HG03039 (cell line): ENCODE results near the gene TTC7B.
A peak's percentile ranks its signal among the peaks of the same experiment; 100 is the strongest.

ENCODE experiments used
- ATAC-seq: cut with Tn5 transposase; IDR thresholded peaks from one replicate; pipeline ENCODE4 v1.9.1; 2021; ENCODE audit warnings: mild to moderate bottlenecking, moderate library complexity; ENCODE audit not compliant: unreplicated experiment

Gene TTC7B

GRCh38 chr14:90778571-90779255, 37.5 kb downstream of the TTC7B start:
- no peak for ATAC-seq

GRCh38 chr14:90777830-90778485, 38.3 kb downstream of the TTC7B start:
- ATAC-seq: no peak

- ATAC-seq: no peak
Measured at GRCh38 chr14:90777358-90777757, 38.9 kb downstream of the TTC7B start.

GRCh38 chr14:90775441-90775840, 40.8 kb downstream of the TTC7B start:
- no peak for ATAC-seq

- no peak for ATAC-seq
Measured at GRCh38 chr14:90774316-90774715, 41.9 kb downstream of the TTC7B start.

GRCh38 chr14:90773705-90774104, 42.5 kb downstream of the TTC7B start:
- ATAC-seq: no peak

- ATAC-seq: no peak
Measured at GRCh38 chr14:90773196-90773486, 43.1 kb downstream of the TTC7B start.

- ATAC-seq: no peak
Measured at GRCh38 chr14:90767899-90768298, 48.3 kb downstream of the TTC7B start.

GRCh38 chr14:90760591-90761316, 55.5 kb downstream of the TTC7B start:
- no peak for ATAC-seq

GRCh38 chr14:90760078-90760444, 56.2 kb downstream of the TTC7B start:
- ATAC-seq: no peak

GRCh38 chr14:90759370-90760077, 56.7 kb downstream of the TTC7B start:
- no peak for ATAC-seq

- ATAC-seq: no peak
Measured at GRCh38 chr14:90758959-90759358, 57.3 kb downstream of the TTC7B start.

- peak; percentile 82 for ATAC-seq
Measured at GRCh38 chr14:90758028-90758889, 58.0 kb downstream of the TTC7B start.

GRCh38 chr14:90757452-90757851, 58.8 kb downstream of the TTC7B start:
- no peak for ATAC-seq

- no peak for ATAC-seq
Measured at GRCh38 chr14:90756755-90757345, 59.4 kb downstream of the TTC7B start.

GRCh38 chr14:90755661-90756304, 60.4 kb downstream of the TTC7B start:
- no peak for ATAC-seq

- no peak for ATAC-seq
Measured at GRCh38 chr14:90753456-90754005, 62.7 kb downstream of the TTC7B start.

GRCh38 chr14:90750701-90751100, 65.5 kb downstream of the TTC7B start:
- no peak for ATAC-seq

- ATAC-seq: no peak
Measured at GRCh38 chr14:90750191-90750590, 66.0 kb downstream of the TTC7B start.

- ATAC-seq: no peak
Measured at GRCh38 chr14:90747909-90748308, 68.3 kb downstream of the TTC7B start.
